H1 (cell line): ENCODE results near the gene HSD17B1. TPM values are rescaled to one million over a fixed set of nuclear protein-coding genes. Genes with fewer than 3 reads are reported as not detected.

ENCODE experiments used
- CTCF ChIA-PET: fragments of 300-600 bp; sonication (Branson Sonifier 250); formaldehyde crosslinking; loops from one replicate; lab custom pipeline; 2021; ENCODE audit not compliant: partially characterized antibody; lab: Charles Lee
- POLR2A ChIA-PET: fragments of 300-600 bp; sonication (Branson Sonifier 250); formaldehyde crosslinking; loops from one replicate; lab custom pipeline; 2021; ENCODE audit warnings: inconsistent platforms; ENCODE audit not compliant: partially characterized antibody; lab: Charles Lee
- DNase-seq, 2 experiments: peaks; one replicate each; pipeline versions ENCODE4 v3.0.0 to v3.0.0-alpha.2; 2010 to 2022; ENCODE audit warnings: low spot score in 2 of 2, low read depth in 1 of 2, mixed read lengths in 1 of 2
- FAIRE-seq: peaks from 2 replicates; lab custom pipeline; 2011; peaks lifted over from hg19 to GRCh38; lab: Jason Lieb, UNC
- H2AFZ ChIP-seq: 2 replicates; pipeline ENCODE4 v1.8.1; 2012; ENCODE audit warnings: low read length, inconsistent platforms
- H2AK5ac ChIP-seq: 2 replicates; pipeline ENCODE4 v1.6.1; 2013; ENCODE audit warnings: low read depth, low read length
- H2BK120ac ChIP-seq: replicated peaks from 2 replicates; pipeline ENCODE3; 2013; ENCODE audit warnings: low read depth, low read length, inconsistent platforms
- H2BK12ac ChIP-seq: 2 replicates; pipeline ENCODE4 v1.6.1; 2013; ENCODE audit warnings: low read depth, low read length
- H2BK15ac ChIP-seq: 2 replicates; pipeline ENCODE4 v1.6.1; 2013; ENCODE audit warnings: low read length
- H2BK20ac ChIP-seq: 2 replicates; pipeline ENCODE4 v1.6.1; 2013; ENCODE audit warnings: low read length
- H2BK5ac ChIP-seq: 2 replicates; pipeline ENCODE4 v1.6.1; 2013; ENCODE audit warnings: low read depth, low read length
- H3K14ac ChIP-seq: 2 replicates; pipeline ENCODE4 v1.6.1; 2013; ENCODE audit warnings: inconsistent platforms; ENCODE audit not compliant: insufficient read length
- H3K18ac ChIP-seq: 2 replicates; pipeline ENCODE4 v1.6.1; 2013; ENCODE audit warnings: low read length; ENCODE audit errors: extremely low read depth
- H3K23ac ChIP-seq: 2 replicates; pipeline ENCODE4 v1.6.1; 2013; ENCODE audit warnings: inconsistent platforms; ENCODE audit not compliant: insufficient read length
- H3K23me2 ChIP-seq: 2 replicates; pipeline ENCODE4 v1.6.1; 2013; ENCODE audit warnings: low read depth, low read length
- H3K27ac ChIP-seq: 2 replicates; pipeline ENCODE4 v1.6.1; 2011; ENCODE audit warnings: low read depth, low read length, inconsistent platforms
- H3K27me3 ChIP-seq, 4 experiments: replicated peaks in 1 of 4; 1 replicate in 1 of 4; 2 replicates in 3 of 4; pipeline versions ENCODE4 v1.6.1 to v1.8.1; 2011 to 2013; ENCODE audit warnings: low read length in 3 of 4, mild to moderate bottlenecking in 3 of 4, inconsistent platforms in 2 of 4, mixed read lengths in 2 of 4, moderate library complexity in 1 of 4; ENCODE audit not compliant: control insufficient read depth in 3 of 4, insufficient read depth in 3 of 4; ENCODE audit errors: extremely low read depth in 1 of 4
- H3K36me3 ChIP-seq, 4 experiments: 2 replicates each; pipeline versions ENCODE4 v1.6.1 to v1.8.1; 2011 to 2013; ENCODE audit warnings: mild to moderate bottlenecking in 4 of 4, low read length in 3 of 4, moderate library complexity in 2 of 4, control low read depth in 1 of 4, inconsistent platforms in 1 of 4; ENCODE audit not compliant: insufficient read depth in 4 of 4, control insufficient read depth in 2 of 4
- H3K4ac ChIP-seq: replicated peaks from 2 replicates; pipeline ENCODE3; 2013; ENCODE audit warnings: low read length, low read depth, mixed read lengths, inconsistent platforms; ENCODE audit not compliant: insufficient read length
- H3K4me1 ChIP-seq, 4 experiments: replicated peaks in 1 of 4; 1 replicate in 1 of 4; 2 replicates in 3 of 4; pipeline versions ENCODE4 v1.6.1 to v1.8.1; 2011 to 2013; ENCODE audit warnings: low read length in 3 of 4, inconsistent platforms in 2 of 4, mixed read lengths in 1 of 4; ENCODE audit not compliant: insufficient read depth in 4 of 4, control insufficient read depth in 3 of 4
- H3K4me2 ChIP-seq, 2 experiments: 2 replicates each; pipeline versions ENCODE4 v1.6.1 to v1.8.1; 2011 to 2013; ENCODE audit warnings: low read depth in 2 of 2, low read length in 2 of 2, control low read depth in 1 of 2, inconsistent platforms in 1 of 2, mild to moderate bottlenecking in 1 of 2; ENCODE audit not compliant: insufficient read depth in 1 of 2
- H3K4me3 ChIP-seq, 4 experiments: fragments of 200-600, 300-600 bp in 1 of 4; sonication (generic), shearing (Covaris generic), sonication (Bioruptor Twin) in 1 of 4; 2 replicates each; pipeline versions ENCODE4 v1.5.1 to v1.8.1; 2011 to 2016; ENCODE audit warnings: low read length in 4 of 4, low read depth in 3 of 4, control low read depth in 2 of 4, inconsistent platforms in 2 of 4, mild to moderate bottlenecking in 2 of 4, mixed read lengths in 1 of 4, moderate library complexity in 1 of 4; ENCODE audit not compliant: insufficient read depth in 2 of 4; ENCODE audit errors: extremely low read depth in 1 of 4
- H3K56ac ChIP-seq: replicated peaks from 2 replicates; pipeline ENCODE3; 2013; ENCODE audit warnings: low read depth, mild to moderate bottlenecking, mixed read lengths, low read length, inconsistent platforms; ENCODE audit not compliant: insufficient read length
- H3K79me1 ChIP-seq: 2 replicates; pipeline ENCODE4 v1.6.1; 2013; ENCODE audit warnings: low read depth, low read length, control low read depth
- H3K79me2 ChIP-seq, 2 experiments: 2 replicates each; pipeline versions ENCODE4 v1.6.1 to v1.8.1; 2012 to 2013; ENCODE audit warnings: low read length in 2 of 2, mild to moderate bottlenecking in 2 of 2, inconsistent platforms in 1 of 2; ENCODE audit not compliant: insufficient read depth in 2 of 2, control insufficient read depth in 1 of 2
- H3K9ac ChIP-seq, 4 experiments: replicated peaks in 1 of 4; 1 replicate in 1 of 4; 2 replicates in 3 of 4; pipeline versions ENCODE4 v1.6.1 to v1.8.1; 2011 to 2013; ENCODE audit warnings: low read depth in 3 of 4, low read length in 3 of 4, control low read depth in 2 of 4, mild to moderate bottlenecking in 2 of 4, moderate library complexity in 2 of 4, inconsistent platforms in 1 of 4; ENCODE audit errors: extremely low read depth in 1 of 4
- H3K9me3 ChIP-seq, 2 experiments: 2 replicates each; pipeline versions ENCODE4 v1.6.1 to v1.8.1; 2012 to 2013; ENCODE audit warnings: mild to moderate bottlenecking in 2 of 2, moderate library complexity in 2 of 2, control low read depth in 1 of 2, inconsistent platforms in 1 of 2, low read depth in 1 of 2, low read length in 1 of 2, mixed read lengths in 1 of 2; ENCODE audit not compliant: insufficient read depth in 2 of 2
- H4K20me1 ChIP-seq, 2 experiments: replicated peaks in 1 of 2; 2 replicates each; pipeline versions ENCODE3 to v1.8.1; 2011 to 2013; ENCODE audit warnings: inconsistent platforms in 2 of 2, low read length in 2 of 2, mild to moderate bottlenecking in 1 of 2; ENCODE audit not compliant: insufficient read depth in 2 of 2, control insufficient read depth in 1 of 2
- H4K5ac ChIP-seq: 2 replicates; pipeline ENCODE4 v1.6.1; 2013; ENCODE audit warnings: low read length, low read depth, mixed read lengths, inconsistent platforms; ENCODE audit not compliant: insufficient read length
- H4K8ac ChIP-seq: 2 replicates; pipeline ENCODE4 v1.8.0; 2013; ENCODE audit warnings: mild to moderate bottlenecking, moderate library complexity, low read length, inconsistent platforms; ENCODE audit not compliant: insufficient read depth; ENCODE audit errors: extremely low read depth
- H4K91ac ChIP-seq: replicated peaks from 2 replicates; pipeline ENCODE3; 2013; ENCODE audit warnings: low read length, mixed read lengths, inconsistent platforms; ENCODE audit not compliant: insufficient read length
- GTF2F1 ChIP-seq: IDR thresholded peaks from 2 replicates; pipeline ENCODE4 v1.6.1; 2012; ENCODE audit warnings: low read depth, low read length, improper control_type of control experiment, borderline replicate concordance
- TBP ChIP-seq: IDR thresholded peaks from 2 replicates; pipeline ENCODE4 v1.6.1; 2011; ENCODE audit warnings: low read depth, low read length, improper control_type of control experiment
- USF2 ChIP-seq: IDR thresholded peaks from 2 replicates; pipeline ENCODE4 v1.6.1; 2011; ENCODE audit warnings: low read length, improper control_type of control experiment
- WGBS, 2 experiments: shearing (Covaris generic) in 1 of 2; methylation state at CpG; one replicate each; pipeline versions ENCODE4 v1.1.6 to v1.1.7; 2013 to 2015; ENCODE audit warnings: low lambda C conversion rate in 2 of 2, mixed read lengths in 2 of 2, inconsistent platforms in 1 of 2, low coverage in 1 of 2, missing lambda C conversion rate in 1 of 2; ENCODE audit not compliant: insufficient replicate concordance in 2 of 2, insufficient coverage in 1 of 2, insufficient read length in 1 of 2; ENCODE audit errors: extremely low coverage in 1 of 2, missing lambda C conversion rate in 1 of 2; 5-methylcytosine and 5-hydroxymethylcytosine counted together
- polyA plus RNA-seq, 7 experiments: library from polyadenylated mRNA; depleted of rRNA in 3 of 7; stranded (reverse) in 5 of 7; unstranded in 2 of 7; fragments of >200 nt in 5 of 7; fragments of 200-250 nt in 2 of 7; gene quantifications; 1 replicate in 5 of 7; 2 replicates in 1 of 7; 4 replicates in 1 of 7; pipeline versions ENCODE4 v1.2.1 to v1.2.3, GENCODE V29; 2011 to 2013; ENCODE audit warnings: missing spikeins in 2 of 7, mixed read lengths in 2 of 7
- total RNA-seq: library from RNA; stranded (reverse); fragmentation: NEBNext Ultra II Directional; extraction: Animal tissue kit (Norgen Biotek cat#: 25700); gene quantifications from 2 replicates; pipeline ENCODE4 v1.2.1, GENCODE V29; 2021

HSD17B1 gene
- total and polyA plus RNA-seq, 2 of the 8 experiments (the other 6 are each of a cell fraction or from before 2014, with no cell fraction given) = 0.88 to 1.0 TPM

DNA sequence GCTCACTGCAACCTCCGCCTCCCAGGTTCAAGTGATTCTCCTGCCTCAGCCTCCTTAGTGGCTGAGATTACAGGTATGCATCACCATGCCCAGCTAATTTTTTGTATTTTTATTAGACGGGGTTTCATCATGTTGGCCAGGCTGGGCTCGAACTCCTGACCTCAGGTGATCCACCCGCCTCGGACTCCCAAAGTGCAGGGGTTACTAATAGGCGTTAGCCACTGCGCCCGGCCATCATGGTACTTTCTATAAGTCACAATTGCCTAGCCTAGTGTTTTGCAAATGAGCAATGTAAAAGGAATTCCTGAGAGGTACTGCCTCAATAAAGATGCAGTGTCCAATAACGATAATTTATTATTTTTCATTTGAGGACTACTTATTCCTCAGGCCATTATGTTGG lies 38.7 kb downstream of the HSD17B1 start:
- no peak overlapping the region for H3K27ac ChIP-seq
- no peak overlapping the region for H3K18ac ChIP-seq
- no peak overlapping the region for H3K9ac ChIP-seq
- H4K20me1 ChIP-seq = peaks cover 0 to 2% of the 10 kb centered on the region in 2 experiments
- CTCF ChIA-PET = interaction anchor here (1.4 to 4.3 kb wide), 2 partner anchors 14 to 92 kb away, joined by 4 to 15 read pairs; partner anchors contain the start of gene PSMC3IP
- H2BK12ac ChIP-seq = no peak overlapping the region
- H3K79me2 ChIP-seq = no peaks in the 10 kb centered on the region
- no peak overlapping the region for H4K91ac ChIP-seq
- H3K56ac ChIP-seq = no peak overlapping the region
- no peaks in the 10 kb centered on the region for H3K4me1 ChIP-seq
- H4K5ac ChIP-seq = no peak overlapping the region
- H3K4ac ChIP-seq = no peak overlapping the region
- peaks cover 2% of the 10 kb centered on the region; the same call in 1 of the 2 replicates for H3K79me1 ChIP-seq
- no peak overlapping the region for H3K14ac ChIP-seq
- no peaks in the 10 kb centered on the region for H3K23me2 ChIP-seq
- no peak overlapping the region for H2BK120ac ChIP-seq
- H3K9me3 ChIP-seq = no peaks in the 10 kb centered on the region
- no peak for FAIRE-seq
- no peaks in the 10 kb centered on the region for H3K27me3 ChIP-seq
- H3K36me3 ChIP-seq = peaks cover 0 to 20% (median under 1%) of the 10 kb centered on the region in 4 experiments; a peak in 3 of 8 replicates
- no peak for TF ChIP-seq TBP
- TF ChIP-seq GTF2F1 = no peak
- no peak for TF ChIP-seq USF2
- TF ChIP-seq, all 59 proteins: peak for 0
- Histone ChIP-seq H2BK5ac (no peak overlapping the region), H2BK20ac (no peak overlapping the region), H2BK15ac (no peak overlapping the region), H3K23ac (no peak overlapping the region), H3K4me3 (no peak overlapping the region), H3K4me2 (no peak overlapping the region), H2AK5ac (no peak overlapping the region), H4K8ac (no peak overlapping the region), H2AFZ (no peak overlapping the region)
- no peak for DNase-seq
- 91% methylated on average over 9 of the region's 9 CpGs; no CpG with 5 or more reads in 1 of the 2 experiments for WGBS, 2 experiments
- POLR2A ChIA-PET = no interaction called here
